Activated T-cell treated with anti-CD3 and anti-CD28 coated beads, Interleukin-2, amount 50 U/mL, for 72 hours (primary cell): Measurements from ENCODE around the gene PHACTR1. TPM values are rescaled to one million over a fixed set of nuclear protein-coding genes. Genes with fewer than 3 reads are reported as not detected.

Source experiments
- ATAC-seq, 2 donors: fragments of 150-1000 bp; cut with Tn5 transposase; replicated peaks in 1 of 2; 2 replicates each; pipeline ENCODE4 v1.10.0; 2021; ENCODE audit warnings: moderate library complexity in 2 of 2, mild to moderate bottlenecking in 1 of 2
- DNase-seq, 2 donors: peaks; one replicate each; pipeline ENCODE4 v3.0.0; 2021 to 2022; ENCODE audit warnings: mixed read lengths in 1 of 2
- H3K27ac Mint-ChIP-seq: one replicate; pipeline ENCODE4 v1.8.0; 2022; ENCODE audit warnings: mild to moderate bottlenecking, moderate library complexity, mixed read lengths
- H3K27me3 Mint-ChIP-seq: one replicate; pipeline ENCODE4 v1.8.0; 2022; ENCODE audit warnings: low read depth, mixed read lengths
- H3K36me3 Mint-ChIP-seq, 2 donors: one replicate each; pipeline ENCODE4 v1.8.0; 2022; ENCODE audit warnings: mixed read lengths in 2 of 2, mild to moderate bottlenecking in 1 of 2; ENCODE audit not compliant: insufficient read depth in 2 of 2
- H3K4me1 Mint-ChIP-seq: one replicate; pipeline ENCODE4 v1.8.0; 2022; ENCODE audit warnings: low read depth, mixed read lengths
- H3K4me3 Mint-ChIP-seq, 2 donors: one replicate each; pipeline ENCODE4 v1.8.0; 2022; ENCODE audit warnings: mild to moderate bottlenecking in 2 of 2, mixed read lengths in 2 of 2, moderate library complexity in 2 of 2
- H3K9me3 Mint-ChIP-seq, 2 donors: one replicate each; pipeline ENCODE4 v1.8.0; 2022; ENCODE audit warnings: mixed read lengths in 2 of 2
- total RNA-seq, 2 donors: library from RNA; stranded (reverse); gene quantifications; one replicate each; pipeline ENCODE4 v1.2.3, GENCODE V29; 2022

The PHACTR1 gene
- total RNA-seq, 2 donors from 2014 or later, result 0.05 to 0.16 TPM

DNA sequence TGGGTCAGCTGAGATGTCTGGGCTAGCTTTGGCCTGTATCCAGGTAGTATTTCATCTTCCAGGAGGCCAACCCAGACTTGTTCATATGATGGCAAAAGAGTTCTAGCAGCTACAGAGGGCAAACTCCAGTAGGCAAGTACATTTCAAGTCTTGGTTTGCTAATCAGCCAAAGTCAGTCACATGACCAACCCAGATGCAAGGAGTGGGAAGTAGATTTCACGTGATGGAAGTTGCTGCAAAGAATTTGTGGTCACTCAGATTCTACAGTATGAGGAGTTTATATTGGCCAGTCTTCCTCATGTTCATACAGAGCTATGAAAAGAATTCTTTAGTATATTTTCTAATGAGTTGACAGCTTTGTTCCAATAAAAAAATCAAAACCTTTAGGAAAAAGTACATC lies 101.8 kb downstream of the PHACTR1 start:
- H3K9me3 Mint-ChIP-seq, result no peaks in the 10 kb centered on the region

DNA sequence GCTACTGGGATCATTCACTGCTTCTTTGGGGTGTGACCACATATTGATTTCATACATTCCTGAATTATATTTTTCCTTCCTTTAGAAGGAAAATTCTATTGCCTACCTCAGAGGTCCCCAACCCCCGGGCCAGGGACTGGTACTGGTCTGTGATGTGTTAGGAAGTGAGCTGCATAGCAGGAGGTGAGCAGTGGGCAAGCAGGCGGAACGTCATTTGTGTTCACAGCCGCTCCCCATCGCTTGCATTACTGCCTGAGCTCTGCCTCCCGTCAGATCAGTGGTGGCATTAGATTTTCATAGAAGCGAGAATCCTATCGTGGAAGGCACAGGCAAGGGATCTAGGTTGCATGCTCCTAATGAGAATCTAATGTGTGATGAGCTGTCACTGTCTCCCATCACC lies 107.3 kb downstream of the PHACTR1 start:
- DNase-seq (no peak), ATAC-seq (no peak)
- no peaks in the 10 kb centered on the region for H3K4me1 Mint-ChIP-seq
- H3K27ac Mint-ChIP-seq, result no peak overlapping the region
- no peaks in the 10 kb centered on the region for H3K9me3 Mint-ChIP-seq
- no peak overlapping the region for H3K4me3 Mint-ChIP-seq
- peaks cover 26% of the 10 kb centered on the region for H3K27me3 Mint-ChIP-seq
- no peaks in the 10 kb centered on the region for H3K36me3 Mint-ChIP-seq

More for the DNA sequence above, 101.8 kb downstream of the PHACTR1 start:
- peaks cover 21% of the 10 kb centered on the region for H3K27me3 Mint-ChIP-seq
- ATAC-seq (no peak), DNase-seq (no peak)
- no peak overlapping the region for H3K4me3 Mint-ChIP-seq
- no peaks in the 10 kb centered on the region for H3K4me1 Mint-ChIP-seq
- no peak overlapping the region for H3K27ac Mint-ChIP-seq
- no peaks in the 10 kb centered on the region for H3K36me3 Mint-ChIP-seq

GRCh38 chr6:12826584-12826983 lies 110.0 kb downstream of the PHACTR1 start:
- no peaks in the 10 kb centered on the region for H3K36me3 Mint-ChIP-seq
- no peaks in the 10 kb centered on the region for H3K9me3 Mint-ChIP-seq
- no peak overlapping the region for H3K4me3 Mint-ChIP-seq
- no peaks in the 10 kb centered on the region for H3K4me1 Mint-ChIP-seq
- DNase-seq (no peak), ATAC-seq (no peak)
- no peak overlapping the region for H3K27ac Mint-ChIP-seq
- peaks cover 26% of the 10 kb centered on the region for H3K27me3 Mint-ChIP-seq

DNA sequence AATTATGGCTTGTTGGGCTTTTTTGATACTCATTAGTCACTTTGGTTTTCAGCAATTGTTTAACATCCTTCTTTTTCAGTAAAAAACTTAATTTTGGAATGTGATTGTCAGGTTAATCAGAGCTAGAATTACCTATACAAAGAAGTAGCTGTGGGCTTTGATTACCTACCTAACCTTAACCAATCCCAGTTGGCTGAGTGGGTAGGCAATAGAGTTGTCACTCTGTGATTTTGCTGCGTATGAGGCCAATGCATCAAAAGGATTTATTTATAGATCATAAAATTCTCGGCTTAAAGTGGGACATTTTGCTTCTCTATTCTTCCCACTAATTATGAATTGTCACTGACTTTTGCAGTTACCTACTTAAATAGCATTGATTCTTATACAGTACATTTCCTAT lies 111.4 kb downstream of the PHACTR1 start:
- Mint-ChIP-seq H3K9me3 (no peaks in the 10 kb centered on the region), H3K36me3 (no peaks in the 10 kb centered on the region), H3K4me1 (no peaks in the 10 kb centered on the region), H3K27me3 (peaks cover 13% of the 10 kb centered on the region), H3K27ac (no peak overlapping the region), H3K4me3 (no peak overlapping the region)
- ATAC-seq, result no peak
- DNase-seq, result no peak

GRCh38 chr6:12832226-12832735 lies 115.7 kb downstream of the PHACTR1 start:
- no peaks in the 10 kb centered on the region for H3K4me1 Mint-ChIP-seq
- peaks cover 12% of the 10 kb centered on the region for H3K27me3 Mint-ChIP-seq
- H3K9me3 Mint-ChIP-seq, result peaks cover 0 to 4% of the 10 kb centered on the region in 2 donors
- ATAC-seq (no peak), DNase-seq (no peak)
- H3K27ac Mint-ChIP-seq, result no peak overlapping the region
- no peak overlapping the region for H3K4me3 Mint-ChIP-seq
- no peaks in the 10 kb centered on the region for H3K36me3 Mint-ChIP-seq

DNA sequence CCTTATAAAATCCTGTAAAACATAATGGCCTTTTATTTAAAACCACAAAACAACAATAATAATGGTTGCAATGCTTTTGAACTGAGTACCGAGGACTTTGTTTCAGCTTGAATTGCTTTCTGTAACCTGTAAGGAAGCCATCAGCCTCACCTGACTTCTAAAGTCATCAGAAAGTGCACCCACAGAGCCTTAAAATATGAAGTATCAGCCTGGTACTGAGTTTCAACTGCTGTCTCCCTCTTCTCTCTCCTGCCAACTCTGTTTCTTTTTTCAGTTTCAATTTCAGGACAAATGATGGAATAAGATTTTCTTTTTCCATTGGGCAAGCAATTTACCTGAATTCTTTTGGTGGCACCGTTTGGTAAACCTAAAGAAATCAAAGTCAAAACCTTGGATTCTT lies 119.4 kb downstream of the PHACTR1 start:
- H3K4me1 Mint-ChIP-seq, result no peaks in the 10 kb centered on the region
- no peak for DNase-seq
- H3K9me3 Mint-ChIP-seq, result peaks cover 1 to 4% of the 10 kb centered on the region in 2 donors
- H3K27ac Mint-ChIP-seq, result no peak overlapping the region
- H3K27me3 Mint-ChIP-seq, result no peaks in the 10 kb centered on the region
- ATAC-seq, result no peak
- no peaks in the 10 kb centered on the region for H3K36me3 Mint-ChIP-seq
- H3K4me3 Mint-ChIP-seq, result no peak overlapping the region

- Mint-ChIP-seq H3K27me3 (no peaks in the 10 kb centered on the region), H3K4me3 (no peak overlapping the region), H3K36me3 (no peaks in the 10 kb centered on the region), H3K27ac (no peak overlapping the region), H3K9me3 (peaks cover 1 to 4% of the 10 kb centered on the region in 2 donors), H3K4me1 (no peaks in the 10 kb centered on the region)
- no peak for DNase-seq
- ATAC-seq, result no peak
These were observed 125.1 kb downstream of the PHACTR1 start for GRCh38 chr6:12841619-12842018.

DNA sequence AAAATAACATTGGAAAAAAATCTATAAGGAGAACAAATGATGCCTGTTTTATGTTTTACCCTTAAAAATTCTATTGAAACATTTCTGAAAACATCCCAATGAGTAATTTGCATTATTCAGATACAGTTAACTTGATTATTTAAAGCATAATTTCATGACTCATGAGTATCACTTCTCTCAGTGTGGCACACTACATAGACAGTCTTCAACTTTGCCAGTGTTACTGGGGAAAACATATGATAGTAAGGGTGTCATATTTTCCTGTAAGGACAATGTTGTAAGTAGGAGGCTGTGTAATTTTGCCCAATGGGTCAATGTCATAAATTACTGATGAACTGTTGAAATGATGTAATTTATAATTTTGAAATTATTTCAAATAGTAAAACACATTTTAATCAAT lies 125.5 kb downstream of the PHACTR1 start:
- no peak overlapping the region for H3K4me3 Mint-ChIP-seq
- no peak for DNase-seq
- H3K36me3 Mint-ChIP-seq, result no peaks in the 10 kb centered on the region

DNA sequence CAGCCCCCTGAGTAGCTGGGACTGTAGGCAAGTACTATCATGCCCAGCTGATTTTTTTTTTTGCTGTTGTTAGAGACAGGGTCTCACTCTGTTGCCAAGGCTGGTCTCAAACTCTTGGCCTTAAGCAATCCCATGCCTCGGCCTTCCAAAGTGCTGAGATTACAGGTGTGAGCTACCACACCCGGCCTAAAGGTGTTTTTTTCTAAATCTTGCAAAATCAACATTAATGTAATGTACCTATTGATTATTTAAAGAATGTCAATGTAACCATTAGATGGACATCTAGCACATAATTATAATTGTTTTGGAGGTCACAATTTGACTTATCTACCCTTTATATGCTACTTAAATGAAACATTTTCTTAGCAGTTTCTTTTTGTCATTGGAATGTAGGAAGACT lies 126.1 kb downstream of the PHACTR1 start:
- no peaks in the 10 kb centered on the region for H3K27me3 Mint-ChIP-seq
- peaks cover 0 to 1% of the 10 kb centered on the region in 2 donors for H3K9me3 Mint-ChIP-seq
- ATAC-seq (no peak), DNase-seq (no peak)
- no peak overlapping the region for H3K4me3 Mint-ChIP-seq
- no peaks in the 10 kb centered on the region for H3K4me1 Mint-ChIP-seq
- no peaks in the 10 kb centered on the region for H3K36me3 Mint-ChIP-seq
- no peak overlapping the region for H3K27ac Mint-ChIP-seq

More for the DNA sequence above, 125.5 kb downstream of the PHACTR1 start:
- Mint-ChIP-seq H3K4me1 (no peaks in the 10 kb centered on the region), H3K27ac (no peak overlapping the region), H3K9me3 (peaks cover 0 to 1% of the 10 kb centered on the region in 2 donors), H3K27me3 (no peaks in the 10 kb centered on the region)
- no peak for ATAC-seq

DNA sequence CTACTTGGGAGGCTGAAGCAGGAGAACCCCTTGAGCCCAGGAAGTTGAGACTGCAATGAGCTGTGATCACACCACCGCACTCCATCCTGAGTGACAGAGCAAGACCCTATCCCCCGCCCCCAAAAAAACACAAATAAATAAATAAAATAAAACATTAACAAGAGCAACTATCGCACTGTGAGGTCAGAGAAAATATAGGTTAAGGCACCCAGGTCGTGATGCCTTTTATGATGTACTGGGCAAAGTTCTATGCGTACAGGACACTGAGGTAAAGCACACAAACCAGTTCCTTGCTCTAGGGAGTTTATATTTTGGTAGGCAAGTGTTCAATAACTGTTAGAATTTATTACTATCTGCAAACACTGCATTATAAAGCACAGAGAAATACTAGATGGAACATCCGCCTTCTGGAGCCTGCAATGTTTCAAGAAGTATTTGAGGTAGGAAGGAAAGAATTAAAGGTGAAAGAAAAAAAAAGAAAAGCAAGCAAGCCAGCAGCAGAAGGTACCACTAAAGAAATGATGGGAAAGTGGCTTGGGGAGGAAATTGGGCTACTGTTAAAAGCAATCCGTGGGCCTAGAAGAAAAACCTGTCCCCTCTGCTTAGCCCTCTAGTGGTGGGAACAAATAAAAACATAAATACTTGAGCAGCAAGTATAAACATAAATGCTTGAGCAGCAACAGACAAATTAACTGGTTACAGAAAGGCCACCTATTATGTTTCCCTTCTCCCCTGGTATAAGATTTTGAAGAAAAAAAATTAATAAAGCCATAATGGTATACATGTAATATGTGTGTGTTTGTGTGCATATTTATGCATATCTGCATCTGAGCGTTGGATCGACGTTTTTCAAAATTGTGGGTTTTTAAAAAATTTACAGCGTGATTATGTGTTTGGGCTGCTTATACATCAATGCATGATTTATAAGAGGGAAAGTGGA lies 128.0 kb downstream of the PHACTR1 start:
- DNase-seq (no peak), ATAC-seq (no peak)
- Mint-ChIP-seq H3K27me3 (peaks cover 6% of the 10 kb centered on the region), H3K9me3 (no peaks in the 10 kb centered on the region), H3K4me3 (no peak overlapping the region), H3K27ac (no peak overlapping the region), H3K36me3 (no peaks in the 10 kb centered on the region), H3K4me1 (no peaks in the 10 kb centered on the region)

DNA sequence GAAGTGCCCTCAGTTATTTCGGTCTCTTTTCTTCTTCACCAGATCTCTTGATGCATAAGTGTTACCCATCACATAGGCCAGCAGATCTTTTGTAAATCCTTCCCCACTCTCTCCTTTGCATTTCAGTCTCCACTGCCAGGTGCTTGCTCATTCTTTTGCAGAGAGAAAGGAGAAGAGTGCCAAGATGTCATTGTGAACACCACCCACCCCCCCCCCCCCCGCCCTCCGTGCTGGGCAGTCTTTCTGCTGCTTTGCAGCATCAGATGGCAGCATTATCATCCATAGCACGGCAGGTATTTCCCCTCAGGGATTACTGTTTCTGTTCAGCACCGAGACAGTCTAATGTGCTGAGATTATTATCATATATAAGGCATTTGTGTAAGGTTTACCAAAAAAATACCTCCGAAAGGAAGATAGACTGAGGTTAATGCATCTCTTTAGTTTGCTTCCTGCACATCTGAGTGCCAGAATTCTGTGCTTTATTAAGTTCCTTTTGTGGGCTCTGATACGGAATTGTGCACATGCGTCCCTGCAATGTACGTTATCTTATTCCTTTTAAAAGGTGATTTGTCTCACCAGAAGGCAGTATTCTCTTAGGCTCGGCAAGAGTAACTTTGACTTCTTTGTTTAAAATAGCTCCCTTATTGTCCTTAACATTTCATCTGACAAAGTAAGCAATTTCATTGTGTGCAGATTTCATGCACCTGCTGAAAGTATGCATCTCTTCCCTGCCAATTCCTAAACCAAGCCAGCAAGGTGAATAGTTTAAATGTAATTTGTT lies 128.8 kb downstream of the PHACTR1 start:
- no peak for ATAC-seq

GRCh38 chr6:12848964-12849808 lies 132.6 kb downstream of the PHACTR1 start:
- Mint-ChIP-seq H3K36me3 (no peaks in the 10 kb centered on the region), H3K27me3 (peaks cover 21% of the 10 kb centered on the region), H3K9me3 (no peaks in the 10 kb centered on the region), H3K4me1 (no peaks in the 10 kb centered on the region), H3K27ac (no peak overlapping the region), H3K4me3 (no peak overlapping the region)
- DNase-seq (no peak), ATAC-seq (no peak)

More for the DNA sequence above, 128.8 kb downstream of the PHACTR1 start:
- no peak overlapping the region for H3K4me3 Mint-ChIP-seq
- H3K9me3 Mint-ChIP-seq, result no peaks in the 10 kb centered on the region
- no peaks in the 10 kb centered on the region for H3K36me3 Mint-ChIP-seq
- H3K27me3 Mint-ChIP-seq, result peaks cover 12% of the 10 kb centered on the region
- no peaks in the 10 kb centered on the region for H3K4me1 Mint-ChIP-seq
- no peak for DNase-seq
- H3K27ac Mint-ChIP-seq, result no peak overlapping the region
